Measurements from ENCODE around the gene HERPUD2. TPM values are rescaled to one million over a fixed set of nuclear protein-coding genes. Genes with fewer than 3 reads are reported as not detected.

Gene HERPUD2
- total and polyA plus RNA-seq, 2 donors (not counting 1 experiment from before 2014, with no cell fraction given) = 58.8 to 62.2 TPM

DNA sequence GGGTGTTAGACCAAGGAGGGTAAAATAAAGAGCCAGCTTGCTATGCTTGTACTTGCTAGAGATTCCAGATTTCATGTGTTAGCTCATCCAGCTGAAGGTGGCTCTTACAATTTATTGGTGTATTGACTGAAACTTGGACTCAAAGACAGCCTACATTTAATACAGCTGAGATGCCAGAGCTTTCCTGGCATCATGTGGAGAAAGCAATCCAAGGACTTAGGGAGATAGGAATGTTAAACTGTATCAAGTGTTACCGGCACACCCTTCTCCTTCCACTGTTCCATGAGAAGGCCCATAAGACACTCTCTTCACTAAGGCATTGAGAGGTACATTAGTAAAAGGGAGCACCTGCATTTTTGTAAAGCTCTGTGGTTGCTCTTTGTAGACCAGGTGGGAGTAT lies 9.3 kb upstream of the HERPUD2 start:
- ChIA-PET POLR2A (no interaction called here), CTCF (interaction anchor here (0.7 to 8.6 kb wide), 6 partner anchors 9 to 272 kb away, joined by 3 to 95 read pairs (median 4); partner anchors contain the start of gene HERPUD2)
- TF ChIP-seq EZH2 (IDR thresholded peaks at IDR 0.05; ENCODE audit: borderline replicate concordance, insufficient read depth, low read depth, low read length, poor library complexity, severe bottlenecking) = no peak
- TF ChIP-seq, protein P1, sequence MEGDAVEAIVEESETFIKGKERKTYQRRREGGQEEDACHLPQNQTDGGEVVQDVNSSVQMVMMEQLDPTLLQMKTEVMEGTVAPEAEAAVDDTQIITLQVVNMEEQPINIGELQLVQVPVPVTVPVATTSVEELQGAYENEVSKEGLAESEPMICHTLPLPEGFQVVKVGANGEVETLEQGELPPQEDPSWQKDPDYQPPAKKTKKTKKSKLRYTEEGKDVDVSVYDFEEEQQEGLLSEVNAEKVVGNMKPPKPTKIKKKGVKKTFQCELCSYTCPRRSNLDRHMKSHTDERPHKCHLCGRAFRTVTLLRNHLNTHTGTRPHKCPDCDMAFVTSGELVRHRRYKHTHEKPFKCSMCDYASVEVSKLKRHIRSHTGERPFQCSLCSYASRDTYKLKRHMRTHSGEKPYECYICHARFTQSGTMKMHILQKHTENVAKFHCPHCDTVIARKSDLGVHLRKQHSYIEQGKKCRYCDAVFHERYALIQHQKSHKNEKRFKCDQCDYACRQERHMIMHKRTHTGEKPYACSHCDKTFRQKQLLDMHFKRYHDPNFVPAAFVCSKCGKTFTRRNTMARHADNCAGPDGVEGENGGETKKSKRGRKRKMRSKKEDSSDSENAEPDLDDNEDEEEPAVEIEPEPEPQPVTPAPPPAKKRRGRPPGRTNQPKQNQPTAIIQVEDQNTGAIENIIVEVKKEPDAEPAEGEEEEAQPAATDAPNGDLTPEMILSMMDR (IDR thresholded peaks at IDR 0.05) = no peak

DNA sequence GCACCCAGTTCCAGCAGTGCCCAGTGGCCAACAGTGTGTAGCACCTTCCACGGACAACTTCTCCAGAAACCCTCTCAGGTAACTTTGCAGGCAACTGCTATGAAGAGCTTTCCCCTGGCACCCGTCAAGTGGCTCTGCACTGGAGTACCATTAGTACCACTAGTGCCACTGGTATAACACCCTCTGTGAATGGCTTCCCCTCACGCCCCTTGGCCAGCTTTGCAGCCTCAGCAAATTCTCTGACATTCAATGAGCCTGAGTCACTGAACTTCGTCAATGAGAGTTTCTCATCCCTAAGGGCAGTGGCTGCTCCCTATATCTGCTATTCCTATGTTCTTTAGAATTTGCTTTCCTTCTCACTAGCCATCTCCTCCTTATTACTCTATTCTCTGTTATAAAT lies 7.6 kb upstream of the HERPUD2 start:
- Histone ChIP-seq H3K79me2 (ENCODE audit: control insufficient read depth, insufficient read depth, low read length) (no peaks in the 10 kb centered on the region), H3K27me3 (replicated peaks in 1 of 4; ENCODE audit: control extremely low read depth in 1 of 4, control insufficient read depth in 3 of 4, insufficient read depth in 4 of 4, low read length in 3 of 4) (no peaks in the 10 kb centered on the region), H3K4me2 (replicated peaks; ENCODE audit: low read depth, low read length, poor library complexity, severe bottlenecking) (no peak overlapping the region), H3K9me3 (ENCODE audit: control extremely low read depth in 1 of 3, control insufficient read depth in 2 of 3, insufficient read depth in 1 of 3, low read length in 2 of 3) (no peaks in the 10 kb centered on the region), H4K20me1 (ENCODE audit: control insufficient read depth, insufficient read depth, low read length, poor library complexity, severe bottlenecking) (no peaks in the 10 kb centered on the region), H2AFZ (ENCODE audit: insufficient read depth, low read depth, low read length, poor library complexity, severe bottlenecking) (no peak overlapping the region), H3K4me3 (ENCODE audit: control extremely low read depth in 1 of 5, extremely low read depth in 1 of 5, insufficient read depth in 1 of 5, low read depth in 2 of 5, low read length in 4 of 5) (no peak overlapping the region), H3K9ac (ENCODE audit: low read length) (no peak overlapping the region), H3K36me3 (replicated peaks in 1 of 2; ENCODE audit: control extremely low read depth in 1 of 2, control insufficient read depth in 1 of 2, extremely low read depth in 1 of 2, insufficient read depth in 2 of 2, low read length in 1 of 2) (no peaks in the 10 kb centered on the region), H3K4me1 (ENCODE audit: control insufficient read depth in 2 of 2, insufficient read depth in 2 of 2, low read length in 2 of 2) (no peaks in the 10 kb centered on the region), H3K27ac (ENCODE audit: low read length in 2 of 2) (no peak overlapping the region)
- Mint-ChIP-seq H3K27me3 (no peaks in the 10 kb centered on the region), H3K9me3 (ENCODE audit: insufficient read depth) (no peaks in the 10 kb centered on the region), H3K4me1 (no peaks in the 10 kb centered on the region), H3K4me3 (no peak overlapping the region), H3K27ac (no peak overlapping the region)
- CTCF ChIA-PET = interaction anchor here (8.6 kb wide), 1 partner anchor 206 kb away, joined by 95 read pairs; no protein-coding TSS in a partner anchor
- WGBS (ENCODE audit: insufficient coverage) = 92% methylated on average over 3 of the region's 4 CpGs
- DNase-seq (no peak), ATAC-seq (ENCODE audit: low read depth) (no peak)
- intact Hi-C loops (cut with micrococcal nuclease) = loop anchor here (10.0 kb wide), 1 partner anchor 272 kb away; no protein-coding TSS in a partner anchor
- POLR2A ChIA-PET = no interaction called here
- TF ChIP-seq EZH2 (IDR thresholded peaks at IDR 0.05; ENCODE audit: borderline replicate concordance, insufficient read depth, low read depth, low read length, poor library complexity, severe bottlenecking) = no peak
- TF ChIP-seq, protein P1 (IDR thresholded peaks at IDR 0.05) = no peak

More for the DNA sequence above, 9.3 kb upstream of the HERPUD2 start:
- peaks cover 0 to 2% of the 10 kb centered on the region in 2 donors for H3K4me1 ChIP-seq (ENCODE audit: control insufficient read depth in 2 of 2, insufficient read depth in 2 of 2, low read length in 2 of 2)
- no peak overlapping the region for H3K4me2 ChIP-seq (replicated peaks; ENCODE audit: low read depth, low read length, poor library complexity, severe bottlenecking)
- H3K9me3 Mint-ChIP-seq (ENCODE audit: insufficient read depth) = no peaks in the 10 kb centered on the region
- no peaks in the 10 kb centered on the region for H3K9me3 ChIP-seq (ENCODE audit: control extremely low read depth in 1 of 3, control insufficient read depth in 2 of 3, insufficient read depth in 1 of 3, low read length in 2 of 3)
- no peaks in the 10 kb centered on the region for H4K20me1 ChIP-seq (ENCODE audit: control insufficient read depth, insufficient read depth, low read length, poor library complexity, severe bottlenecking)
- H3K27ac Mint-ChIP-seq = no peak overlapping the region
- ATAC-seq (ENCODE audit: low read depth) (no peak), DNase-seq (no peak)
- H3K27me3 Mint-ChIP-seq = no peaks in the 10 kb centered on the region
- no peaks in the 10 kb centered on the region for H3K36me3 ChIP-seq (replicated peaks in 1 of 2; ENCODE audit: control extremely low read depth in 1 of 2, control insufficient read depth in 1 of 2, extremely low read depth in 1 of 2, insufficient read depth in 2 of 2, low read length in 1 of 2)
- no peak overlapping the region for H3K4me3 Mint-ChIP-seq
- no peak overlapping the region for H2AFZ ChIP-seq (ENCODE audit: insufficient read depth, low read depth, low read length, poor library complexity, severe bottlenecking)
- H3K4me1 Mint-ChIP-seq = no peaks in the 10 kb centered on the region
- no peak overlapping the region for H3K9ac ChIP-seq (ENCODE audit: low read length)
- WGBS (ENCODE audit: insufficient coverage) = no CpG with 5 or more reads among the region's 1 CpG
- H3K27me3 ChIP-seq (replicated peaks in 1 of 4; ENCODE audit: control extremely low read depth in 1 of 4, control insufficient read depth in 3 of 4, insufficient read depth in 4 of 4, low read length in 3 of 4) = no peaks in the 10 kb centered on the region
- H3K4me3 ChIP-seq (ENCODE audit: control extremely low read depth in 1 of 5, extremely low read depth in 1 of 5, insufficient read depth in 1 of 5, low read depth in 2 of 5, low read length in 4 of 5) = no peak overlapping the region
- intact Hi-C loops (cut with micrococcal nuclease) = loop anchor here (10.0 kb wide), 1 partner anchor 271 kb away; no protein-coding TSS in a partner anchor
- H3K79me2 ChIP-seq (ENCODE audit: control insufficient read depth, insufficient read depth, low read length) = no peaks in the 10 kb centered on the region
- H3K27ac ChIP-seq (ENCODE audit: low read length in 2 of 2) = no peak overlapping the region
